MCF 10A (cell line): ENCODE results near the gene ENHO. TPM values are rescaled to one million over a fixed set of nuclear protein-coding genes. Genes with fewer than 3 reads are reported as not detected.

Experiments
- BruUV-seq: library from RNA; stranded (reverse); fragments of 400-500 nt; replicated peaks from 2 replicates; lab custom pipeline; 2021; lab: Mats Ljungman, UMichigan
- CTCF ChIA-PET: fragments of 300-600 bp; sonication (Branson Sonifier 250); formaldehyde crosslinking; extraction: SDS; loops from one replicate; lab custom pipeline; 2021; ENCODE audit warnings: antibody characterized with exemption, inconsistent platforms; lab: Yijun Ruan, JAX
- POLR2A ChIA-PET: fragments of 300-600, 350-650 bp; sonication (Branson Sonifier 250); formaldehyde crosslinking; extraction: SDS; loops from one replicate; lab custom pipeline; 2020; ENCODE audit warnings: antibody characterized with exemption, inconsistent platforms; lab: Yijun Ruan, JAX
- DNase-seq: peaks from one replicate; pipeline ENCODE4 v3.0.0-alpha.2; 2018; ENCODE audit not compliant: unreplicated experiment
- H3K27ac Mint-ChIP-seq: one replicate; pipeline ENCODE4 v1.8.0; 2022; ENCODE audit warnings: mild to moderate bottlenecking, low read depth, mixed read lengths; ENCODE audit not compliant: unreplicated experiment
- H3K27me3 Mint-ChIP-seq: one replicate; pipeline ENCODE4 v1.8.0; 2022; ENCODE audit warnings: mixed read lengths; ENCODE audit not compliant: insufficient read depth, unreplicated experiment
- H3K36me3 Mint-ChIP-seq: one replicate; pipeline ENCODE4 v1.8.0; 2022; ENCODE audit warnings: mild to moderate bottlenecking, moderate library complexity, mixed read lengths; ENCODE audit not compliant: insufficient read depth, unreplicated experiment
- H3K4me1 Mint-ChIP-seq: one replicate; pipeline ENCODE4 v1.8.0; 2022; ENCODE audit warnings: mixed read lengths; ENCODE audit not compliant: insufficient read depth, unreplicated experiment
- H3K4me3 Mint-ChIP-seq: one replicate; pipeline ENCODE4 v1.8.0; 2022; ENCODE audit warnings: mild to moderate bottlenecking, moderate library complexity, mixed read lengths; ENCODE audit not compliant: unreplicated experiment
- H3K9me3 Mint-ChIP-seq: one replicate; pipeline ENCODE4 v1.8.0; 2022; ENCODE audit warnings: mixed read lengths; ENCODE audit not compliant: unreplicated experiment
- CTCF ChIP-seq: fragments of 200-600 bp; IDR thresholded peaks from one replicate; pipeline ENCODE4 v1.8.0; 2022; ENCODE audit warnings: antibody characterized with exemption, mild to moderate bottlenecking; ENCODE audit not compliant: unreplicated experiment
- intact Hi-C: fragments of 100-400 bp; cut with micrococcal nuclease; formaldehyde crosslinking; loops from 2 replicates; pipeline ENCODE4 v1.14.1; 2022
- total RNA-seq: library from RNA; stranded (reverse); gene quantifications from 2 replicates; pipeline ENCODE4 v1.2.3, GENCODE V29; 2022

ENHO gene
- total RNA-seq, 1 experiment from 2014 or later = not detected

GRCh38 chr9:34506623-34507022 lies 16.2 kb downstream of the ENHO start:
- Mint-ChIP-seq H3K9me3 (no peaks in the 10 kb centered on the region), H3K4me3 (no peak overlapping the region), H3K4me1 (no peaks in the 10 kb centered on the region), H3K36me3 (peaks cover 10% of the 10 kb centered on the region), H3K27ac (no peak overlapping the region), H3K27me3 (peaks cover 11% of the 10 kb centered on the region)
- no TSS peak for BruUV-seq
- ChIA-PET CTCF (interaction anchor here (0.5 to 1.0 kb wide), 6 partner anchors 12 to 629 kb away, joined by 3 to 5 read pairs (median 4); no protein-coding TSS in a partner anchor), POLR2A (no interaction called here)
- no peak for DNase-seq
- intact Hi-C loops = no loop called here
- TF ChIP-seq CTCF = no peak

- no peak overlapping the region for H3K4me3 Mint-ChIP-seq
- H3K4me1 Mint-ChIP-seq = no peaks in the 10 kb centered on the region
- no peaks in the 10 kb centered on the region for H3K9me3 Mint-ChIP-seq
- POLR2A ChIA-PET = no interaction called here
- CTCF ChIA-PET = interaction anchor here (0.9 to 1.2 kb wide), 3 partner anchors 12 to 173 kb away, joined by 3 read pairs; no protein-coding TSS in a partner anchor
- BruUV-seq = no TSS peak
- intact Hi-C loops = no loop called here
- no peak for TF ChIP-seq CTCF
- H3K36me3 Mint-ChIP-seq = peaks cover 4% of the 10 kb centered on the region
- no peak for DNase-seq
- H3K27me3 Mint-ChIP-seq = peaks cover 11% of the 10 kb centered on the region
- H3K27ac Mint-ChIP-seq = no peak overlapping the region
These were observed 17.2 kb downstream of the ENHO start for GRCh38 chr9:34505370-34506120.

GRCh38 chr9:34503406-34503805 lies 19.4 kb downstream of the ENHO start:
- H3K36me3 Mint-ChIP-seq = no peaks in the 10 kb centered on the region
- DNase-seq = no peak
- no peak overlapping the region for H3K27ac Mint-ChIP-seq
- peaks cover 7% of the 10 kb centered on the region for H3K4me1 Mint-ChIP-seq
- no peak for TF ChIP-seq CTCF
- H3K4me3 Mint-ChIP-seq = no peak overlapping the region
- intact Hi-C loops = no loop called here
- no TSS peak for BruUV-seq
- CTCF ChIA-PET = interaction anchor here (0.6 to 6.6 kb wide), 9 partner anchors 14 to 1038 kb away, joined by 3 to 88 read pairs (median 4); no protein-coding TSS in a partner anchor
- peaks cover 11% of the 10 kb centered on the region for H3K27me3 Mint-ChIP-seq
- no peaks in the 10 kb centered on the region for H3K9me3 Mint-ChIP-seq
- POLR2A ChIA-PET = no interaction called here

GRCh38 chr9:34502891-34503290 lies 19.9 kb downstream of the ENHO start:
- no peak overlapping the region for H3K27ac Mint-ChIP-seq
- intact Hi-C loops = no loop called here
- ChIA-PET POLR2A (no interaction called here), CTCF (interaction anchor here (0.6 to 6.6 kb wide), 9 partner anchors 20 to 171 kb away, joined by 3 to 88 read pairs (median 27); partner anchors contain the start of gene ENHO)
- peaks cover 7% of the 10 kb centered on the region for H3K4me1 Mint-ChIP-seq
- no peak for DNase-seq
- no peak overlapping the region for H3K4me3 Mint-ChIP-seq
- no peaks in the 10 kb centered on the region for H3K9me3 Mint-ChIP-seq
- no peak for TF ChIP-seq CTCF
- H3K27me3 Mint-ChIP-seq = peaks cover 11% of the 10 kb centered on the region
- H3K36me3 Mint-ChIP-seq = no peaks in the 10 kb centered on the region
- BruUV-seq = no TSS peak
